SK-N-SH (cell line): ENCODE measurements around the gene FMNL2. TPM values are rescaled to one million over a fixed set of nuclear protein-coding genes. Genes with fewer than 3 reads are reported as not detected.

ENCODE experiments used
- CTCF ChIA-PET: fragments of 300-600, 350-600 bp; formaldehyde crosslinking; extraction: SDS; loops from one replicate; lab custom pipeline; 2021; lab: Yijun Ruan, JAX
- POLR2A ChIA-PET: fragments of 350-600 bp; sonication (Branson Sonifier 250); formaldehyde crosslinking; extraction: SDS; loops from one replicate; lab custom pipeline; 2020; ENCODE audit warnings: antibody characterized with exemption, inconsistent platforms; lab: Yijun Ruan, JAX
- DNase-seq: peaks from one replicate; pipeline ENCODE4 v3.0.0; 2012
- H2AFZ ChIP-seq: fragments of 200-600 bp; sonication (generic); 2 replicates; pipeline ENCODE4 v1.8.1; 2016; ENCODE audit warnings: antibody characterized with exemption, mild to moderate bottlenecking, low read depth
- H3F3A ChIP-seq: fragments of 200-600 bp; sonication (generic); replicated peaks from 2 replicates; pipeline ENCODE3; 2016; ENCODE audit warnings: antibody characterized with exemption, mild to moderate bottlenecking; ENCODE audit not compliant: insufficient read depth
- H3K27ac ChIP-seq, 2 experiments: fragments of 200-500 bp in 1 of 2; fragments of 200-600 bp in 1 of 2; sonication (Bioruptor generic) in 1 of 2; sonication (generic), shearing (Covaris generic) in 1 of 2; 2 replicates each; pipeline versions ENCODE4 v1.5.1 to v1.6.1; 2014 to 2016; ENCODE audit warnings: low read depth in 2 of 2, inconsistent platforms in 1 of 2, low read length in 1 of 2, mild to moderate bottlenecking in 1 of 2, mixed read lengths in 1 of 2
- H3K27me3 ChIP-seq: fragments of 200-600 bp; sonication (generic), shearing (Covaris generic); 2 replicates; pipeline ENCODE4 v1.6.1; 2016; ENCODE audit warnings: mixed run types; ENCODE audit not compliant: insufficient read depth
- H3K36me3 ChIP-seq, 2 experiments: fragments of 200-500 bp in 1 of 2; fragments of 200-600 bp in 1 of 2; sonication (Bioruptor generic) in 1 of 2; sonication (generic) in 1 of 2; replicated peaks in 1 of 2; 2 replicates each; pipeline versions ENCODE3 to v1.5.1; 2014 to 2016; ENCODE audit warnings: low read length in 1 of 2, mild to moderate bottlenecking in 1 of 2; ENCODE audit not compliant: insufficient read depth in 2 of 2, control insufficient read depth in 1 of 2
- H3K4me1 ChIP-seq, 2 experiments: fragments of 200-500 bp in 1 of 2; fragments of 200-600 bp in 1 of 2; sonication (Bioruptor generic) in 1 of 2; sonication (generic), shearing (Covaris generic) in 1 of 2; 2 replicates each; pipeline versions ENCODE4 v1.5.1 to v1.6.1; 2014 to 2016; ENCODE audit warnings: low read depth in 1 of 2, low read length in 1 of 2, mixed run types in 1 of 2; ENCODE audit not compliant: insufficient read depth in 2 of 2, control insufficient read depth in 1 of 2
- H3K4me2 ChIP-seq: fragments of 200-600 bp; sonication (generic), shearing (Covaris generic); 2 replicates; pipeline ENCODE4 v1.6.1; 2017; ENCODE audit warnings: mixed run types
- H3K4me3 ChIP-seq, 2 experiments: fragments of 200-500 bp in 1 of 2; fragments of 200-600 bp in 1 of 2; sonication (Bioruptor generic) in 1 of 2; sonication (generic), shearing (Covaris generic) in 1 of 2; 2 replicates each; pipeline versions ENCODE4 v1.5.1 to v1.8.1; 2014 to 2016; ENCODE audit warnings: low read depth in 2 of 2, inconsistent platforms in 1 of 2, low read length in 1 of 2, mild to moderate bottlenecking in 1 of 2, mixed read lengths in 1 of 2, moderate library complexity in 1 of 2
- H3K79me2 ChIP-seq: fragments of 200-600 bp; sonication (generic); 2 replicates; pipeline ENCODE4 v1.8.1; 2017; ENCODE audit warnings: mild to moderate bottlenecking; ENCODE audit not compliant: insufficient read depth
- H3K9ac ChIP-seq: fragments of 200-600 bp; sonication (generic); 2 replicates; pipeline ENCODE4 v1.6.1; 2017; ENCODE audit warnings: mixed run types
- H3K9me2 ChIP-seq: fragments of 200-600 bp; sonication (generic); 2 replicates; pipeline ENCODE4 v1.6.1; 2017; ENCODE audit warnings: mixed run types
- H3K9me3 ChIP-seq: fragments of 200-600 bp; sonication (generic); 2 replicates; pipeline ENCODE4 v1.6.1; 2017; ENCODE audit warnings: mixed run types, mild to moderate bottlenecking, moderate library complexity
- H4K20me1 ChIP-seq: fragments of 200-600 bp; sonication (generic); 2 replicates; pipeline ENCODE4 v1.6.1; 2017; ENCODE audit warnings: mild to moderate bottlenecking, mixed run types; ENCODE audit not compliant: insufficient read depth
- ELF1 ChIP-seq: IDR thresholded peaks from 2 replicates; pipeline ENCODE4 v1.4.0; 2012
- FOXM1 ChIP-seq: IDR thresholded peaks from 2 replicates; pipeline ENCODE4 v1.4.0; 2012; ENCODE audit warnings: low read depth, mild to moderate bottlenecking
- GABPA ChIP-seq: IDR thresholded peaks from 2 replicates; pipeline ENCODE4 v1.4.0; 2012; ENCODE audit warnings: low read depth, mild to moderate bottlenecking
- GATA2 ChIP-seq: sonication (generic); formaldehyde crosslinking; IDR thresholded peaks from 2 replicates; pipeline ENCODE4 v1.5.0; 2020; ENCODE audit warnings: mild to moderate bottlenecking, missing genetic modification reagents
- MEF2A ChIP-seq: IDR thresholded peaks from 2 replicates; pipeline ENCODE4 v1.4.0; 2012; ENCODE audit warnings: low read depth, borderline replicate concordance
- NFIC ChIP-seq: IDR thresholded peaks from 2 replicates; pipeline ENCODE4 v1.4.0; 2012; ENCODE audit warnings: borderline replicate concordance
- POLR2AphosphoS5 ChIP-seq: IDR thresholded peaks from 2 replicates; pipeline ENCODE4 v1.6.1; 2012; ENCODE audit warnings: low read depth, low read length
- RAD21 ChIP-seq: IDR thresholded peaks from 2 replicates; pipeline ENCODE4 v1.6.1; 2012; ENCODE audit warnings: mild to moderate bottlenecking, low read length
- RFX5 ChIP-seq: IDR thresholded peaks from 2 replicates; pipeline ENCODE4 v1.6.1; 2012; ENCODE audit warnings: mild to moderate bottlenecking, improper control_type of control experiment, low read length
- RXRA ChIP-seq: IDR thresholded peaks from 2 replicates; pipeline ENCODE4 v1.4.0; 2012; ENCODE audit warnings: low read depth, mild to moderate bottlenecking, borderline replicate concordance
- SIN3A ChIP-seq: IDR thresholded peaks from 2 replicates; pipeline ENCODE4 v1.6.1; 2012; ENCODE audit warnings: low read depth, mild to moderate bottlenecking, low read length, moderate library complexity, borderline replicate concordance
- TCF12 ChIP-seq: IDR thresholded peaks from 2 replicates; pipeline ENCODE4 v1.4.0; 2012
- TEAD4 ChIP-seq: IDR thresholded peaks from 2 replicates; pipeline ENCODE4 v1.4.0; 2012; ENCODE audit warnings: mild to moderate bottlenecking, borderline replicate concordance; ENCODE audit not compliant: insufficient read depth
- WGBS: methylation state at CpG from one replicate; pipeline ENCODE4 v1.1.6; 2017; ENCODE audit warnings: low lambda C conversion rate; 5-methylcytosine and 5-hydroxymethylcytosine counted together
- polyA plus RNA-seq, 3 experiments: library from polyadenylated mRNA; depleted of rRNA; stranded (reverse); fragments of >200 nt; gene quantifications; 2 replicates each; pipeline ENCODE4 v1.2.3, GENCODE V29; 2012
- TF ChIP-seq, protein P1 (sequence below): fragments of 150-350 bp; IDR thresholded peaks from 2 replicates; pipeline ENCODE4 v1.6.1; 2016; ENCODE audit warnings: mild to moderate bottlenecking, low read depth, low read length
- TF ChIP-seq, protein P2 (sequence below): IDR thresholded peaks from 2 replicates; pipeline ENCODE4; 2012

FMNL2 gene
- polyA plus RNA-seq, 1 of the 3 experiments (the other 2 are of a cell fraction), result 14.5 TPM

DNA sequence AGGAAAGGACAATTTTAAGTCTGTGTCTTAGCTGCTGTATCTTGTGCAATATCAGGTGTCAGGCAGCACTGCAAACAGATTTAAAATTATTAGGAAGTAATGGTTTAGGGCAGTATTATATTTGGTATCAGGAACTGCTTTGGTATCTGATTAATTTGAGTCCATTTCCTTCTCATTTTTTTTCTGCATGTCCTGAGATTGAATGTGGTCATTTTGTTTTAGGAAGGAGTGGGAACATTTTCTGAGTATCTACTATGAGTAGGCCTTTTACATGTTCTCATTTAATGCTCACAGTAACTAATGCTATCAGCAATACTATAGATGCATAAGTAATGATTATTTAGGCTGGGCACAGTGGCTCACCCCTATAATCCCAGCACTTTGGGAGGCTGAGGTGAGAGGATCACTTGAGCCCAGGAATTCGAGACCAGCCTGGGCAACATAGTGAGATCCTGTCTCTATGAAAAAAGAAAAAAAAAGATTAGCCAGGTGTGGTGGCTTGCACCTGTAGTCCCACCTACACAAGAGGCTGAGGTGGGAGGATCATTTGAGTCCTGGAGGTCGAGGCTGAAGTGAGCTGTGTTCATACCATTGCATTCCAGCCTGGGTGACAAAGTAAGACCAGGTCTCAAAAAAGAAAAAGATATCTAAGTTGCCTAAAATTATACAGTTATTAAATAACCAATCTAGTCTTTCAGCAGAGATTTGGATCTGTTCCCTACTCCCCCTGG lies 4.7 kb downstream of the FMNL2 start:
- H3K27me3 ChIP-seq, result no peaks in the 10 kb centered on the region
- WGBS, result 79% methylated on average over 2 of the region's 2 CpGs
- no peak overlapping the region for H3K4me3 ChIP-seq
- no peaks in the 10 kb centered on the region for H3K9me3 ChIP-seq
- no peaks in the 10 kb centered on the region; the same call in 1 of the 2 replicates for H3K9me2 ChIP-seq
- no peak overlapping the region for H2AFZ ChIP-seq
- DNase-seq, result no peak
- POLR2A ChIA-PET, result no interaction called here
- no peaks in the 10 kb centered on the region for H3F3A ChIP-seq
- no peak overlapping the region for H3K9ac ChIP-seq
- TF ChIP-seq MEF2A, result no peak
- TF ChIP-seq RXRA, result no peak
- TF ChIP-seq, protein P1, sequence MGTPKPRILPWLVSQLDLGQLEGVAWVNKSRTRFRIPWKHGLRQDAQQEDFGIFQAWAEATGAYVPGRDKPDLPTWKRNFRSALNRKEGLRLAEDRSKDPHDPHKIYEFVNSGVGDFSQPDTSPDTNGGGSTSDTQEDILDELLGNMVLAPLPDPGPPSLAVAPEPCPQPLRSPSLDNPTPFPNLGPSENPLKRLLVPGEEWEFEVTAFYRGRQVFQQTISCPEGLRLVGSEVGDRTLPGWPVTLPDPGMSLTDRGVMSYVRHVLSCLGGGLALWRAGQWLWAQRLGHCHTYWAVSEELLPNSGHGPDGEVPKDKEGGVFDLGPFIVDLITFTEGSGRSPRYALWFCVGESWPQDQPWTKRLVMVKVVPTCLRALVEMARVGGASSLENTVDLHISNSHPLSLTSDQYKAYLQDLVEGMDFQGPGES, result no peak
- no peak for TF ChIP-seq TEAD4
- no peak for TF ChIP-seq RAD21
- no peak for TF ChIP-seq NFIC
- TF ChIP-seq FOXM1, result no peak
- no peak for TF ChIP-seq RFX5
- TF ChIP-seq, all 33 proteins: peak for 0
- CTCF ChIA-PET, result interaction anchor here (1.0 kb wide), 1 partner anchor 11 kb away, joined by 3 read pairs; no protein-coding TSS in a partner anchor
- peaks cover 71% of the 10 kb centered on the region for H3K79me2 ChIP-seq
- H3K27ac ChIP-seq, result no peak overlapping the region
- peaks cover 4 to 7% of the 10 kb centered on the region in 2 experiments; a peak in 3 of 4 replicates for H3K4me1 ChIP-seq
- peaks cover 0 to 11% of the 10 kb centered on the region in 2 experiments for H3K36me3 ChIP-seq
- H4K20me1 ChIP-seq, result peaks cover 8% of the 10 kb centered on the region; the same call in 1 of the 2 replicates
- no peak overlapping the region for H3K4me2 ChIP-seq

DNA sequence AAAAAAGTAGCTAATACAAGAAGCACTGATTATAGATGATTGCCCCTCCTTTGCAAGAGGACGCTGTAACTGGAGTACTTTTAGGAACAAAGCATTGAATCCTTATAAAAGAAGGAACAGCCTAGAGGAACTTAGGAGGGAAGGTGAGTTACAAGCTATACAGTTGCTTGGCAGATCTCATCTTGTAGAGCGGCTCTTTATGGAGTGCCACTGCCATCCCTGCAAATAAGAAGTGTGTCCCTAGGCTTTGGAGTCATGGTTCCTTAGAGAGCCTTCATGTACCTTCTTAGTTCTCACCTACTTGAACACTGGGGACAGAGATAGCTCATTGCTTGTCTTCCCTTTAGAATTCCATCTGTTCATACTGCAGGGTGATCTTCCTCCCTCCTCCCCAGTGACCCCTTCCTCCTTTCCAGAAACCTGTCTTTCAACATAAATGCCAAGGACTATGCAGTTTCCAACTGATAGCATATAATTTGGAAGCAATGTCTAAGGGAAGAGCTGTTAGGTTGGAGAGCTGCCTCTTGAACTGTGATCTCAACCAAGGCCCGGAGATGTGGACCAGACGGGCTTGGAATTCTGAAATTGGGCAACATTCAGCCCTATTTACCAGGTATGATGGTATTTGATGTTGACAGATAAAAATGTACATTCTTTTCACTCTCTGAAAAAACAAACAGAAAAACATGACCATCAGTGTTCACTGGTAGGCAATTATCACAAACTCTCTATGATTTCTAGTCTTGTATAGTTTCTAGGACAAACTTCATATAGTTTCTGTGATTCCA lies 7.5 kb downstream of the FMNL2 start:
- DNase-seq, result no peak
- Histone ChIP-seq H3K9me2 (no peaks in the 10 kb centered on the region; the same call in 1 of the 2 replicates), H3K79me2 (peaks cover 55% of the 10 kb centered on the region), H3K36me3 (peaks cover 0 to 14% of the 10 kb centered on the region in 2 experiments), H3K4me1 (peaks cover 4% of the 10 kb centered on the region in 2 experiments; a peak in 3 of 4 replicates), H3K4me2 (no peak overlapping the region), H3K4me3 (no peak overlapping the region), H3K27ac (no peak overlapping the region), H2AFZ (no peak overlapping the region), H3K9ac (no peak overlapping the region), H3F3A (no peaks in the 10 kb centered on the region), H3K27me3 (no peaks in the 10 kb centered on the region), H4K20me1 (peaks cover 8% of the 10 kb centered on the region; the same call in 1 of the 2 replicates), H3K9me3 (no peaks in the 10 kb centered on the region)
- TF ChIP-seq POLR2AphosphoS5 (no peak), SIN3A (no peak), ELF1 (no peak), GABPA (no peak), RAD21 (no peak), TCF12 (no peak), GATA2 (CRISPR knock-in tag) (no peak)
- TF ChIP-seq, protein P2, sequence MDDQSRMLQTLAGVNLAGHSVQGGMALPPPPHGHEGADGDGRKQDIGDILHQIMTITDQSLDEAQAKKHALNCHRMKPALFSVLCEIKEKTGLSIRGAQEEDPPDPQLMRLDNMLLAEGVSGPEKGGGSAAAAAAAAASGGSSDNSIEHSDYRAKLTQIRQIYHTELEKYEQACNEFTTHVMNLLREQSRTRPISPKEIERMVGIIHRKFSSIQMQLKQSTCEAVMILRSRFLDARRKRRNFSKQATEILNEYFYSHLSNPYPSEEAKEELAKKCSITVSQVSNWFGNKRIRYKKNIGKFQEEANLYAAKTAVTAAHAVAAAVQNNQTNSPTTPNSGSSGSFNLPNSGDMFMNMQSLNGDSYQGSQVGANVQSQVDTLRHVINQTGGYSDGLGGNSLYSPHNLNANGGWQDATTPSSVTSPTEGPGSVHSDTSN, result no peak
- POLR2A ChIA-PET, result no interaction called here
- CTCF ChIA-PET, result interaction anchor here (0.8 kb wide), 2 partner anchors 285 to 293 kb away, joined by 4 to 6 read pairs; no protein-coding TSS in a partner anchor
- 96% methylated on average over 4 of the region's 4 CpGs for WGBS
